Common myeloid progenitor, CD34-positive (primary cell): ENCODE measurements around the gene KNCN.
A peak's percentile ranks its signal among the peaks of the same experiment; 100 is the strongest.

Source experiments
- CTCF ChIA-PET: fragments of 350-600 bp; sonication (Branson Sonifier 250); formaldehyde crosslinking; loops from one replicate; lab custom pipeline; 2021; ENCODE audit warnings: antibody characterized with exemption; lab: Charles Lee
- POLR2A ChIA-PET: fragments of 350-600 bp; sonication (Branson Sonifier 250); formaldehyde crosslinking; loops from one replicate; lab custom pipeline; 2021; ENCODE audit warnings: antibody characterized with exemption; lab: Charles Lee
- DNase-seq, 3 donors: peaks; one replicate each; pipeline versions ENCODE4 v3.0.0 to v3.0.0-alpha.2; 2013
- H3K27ac ChIP-seq, 2 experiments: 1 replicate in 1 of 2; 2 replicates in 1 of 2; pipeline ENCODE4 v1.7.0; 2013; ENCODE audit warnings: inconsistent platforms in 2 of 2, low read length in 2 of 2, mild to moderate bottlenecking in 2 of 2, low read depth in 1 of 2, moderate library complexity in 1 of 2; ENCODE audit not compliant: severe bottlenecking in 2 of 2, insufficient read depth in 1 of 2, poor library complexity in 1 of 2
- H3K27me3 ChIP-seq, 5 experiments: replicated peaks in 2 of 5; 1 replicate in 3 of 5; 2 replicates in 2 of 5; pipeline versions ENCODE4 v1.6.1 to v1.7.0; 2013; ENCODE audit warnings: low read length in 4 of 5, mild to moderate bottlenecking in 2 of 5, moderate library complexity in 2 of 5, inconsistent platforms in 1 of 5; ENCODE audit not compliant: insufficient read depth in 5 of 5, control insufficient read depth in 4 of 5
- H3K36me3 ChIP-seq, 4 experiments: 1 replicate in 2 of 4; 2 replicates in 2 of 4; pipeline versions ENCODE4 v1.6.1 to v1.7.0; 2013; ENCODE audit warnings: low read length in 3 of 4, control low read depth in 1 of 4, mild to moderate bottlenecking in 1 of 4; ENCODE audit not compliant: control insufficient read depth in 4 of 4, insufficient read depth in 4 of 4
- H3K4me1 ChIP-seq, 4 experiments: 1 replicate in 3 of 4; 2 replicates in 1 of 4; pipeline versions ENCODE4 v1.6.1 to v1.7.1; 2013; ENCODE audit warnings: low read length in 3 of 4, mild to moderate bottlenecking in 3 of 4, control low read depth in 1 of 4, inconsistent platforms in 1 of 4, moderate library complexity in 1 of 4; ENCODE audit not compliant: control insufficient read depth in 4 of 4, insufficient read depth in 4 of 4; ENCODE audit errors: control extremely low read depth in 1 of 4
- H3K4me3 ChIP-seq, 7 experiments: 1 replicate in 4 of 7; 2 replicates in 3 of 7; pipeline versions ENCODE4 v1.5.1 to v1.7.0; 2013; ENCODE audit warnings: mild to moderate bottlenecking in 7 of 7, low read length in 6 of 7, moderate library complexity in 6 of 7, inconsistent platforms in 2 of 7, low read depth in 2 of 7, control low read depth in 1 of 7; ENCODE audit not compliant: insufficient read depth in 4 of 7, control insufficient read depth in 1 of 7; ENCODE audit errors: extremely low read depth in 1 of 7
- H3K9me3 ChIP-seq, 5 experiments: 1 replicate in 4 of 5; 2 replicates in 1 of 5; pipeline versions ENCODE4 v1.6.1 to v1.7.1; 2013; ENCODE audit warnings: low read length in 4 of 5, mild to moderate bottlenecking in 2 of 5, inconsistent platforms in 1 of 5, low read depth in 1 of 5, moderate library complexity in 1 of 5; ENCODE audit not compliant: control insufficient read depth in 4 of 5, insufficient read depth in 2 of 5; ENCODE audit errors: control extremely low read depth in 1 of 5
- WGBS: methylation state at CpG from one replicate; pipeline ENCODE4 v1.1.5; 2013; ENCODE audit not compliant: insufficient coverage; 5-methylcytosine and 5-hydroxymethylcytosine counted together

The KNCN gene

GRCh38 chr1:46558966-46559365, 7.5 kb upstream of the KNCN start:
- WGBS, result 98% methylated on average over 8 of the region's 8 CpGs
- ChIA-PET CTCF (interaction anchor here (0.6 to 1.6 kb wide), 3 partner anchors 11 to 30 kb away, joined by 3 to 4 read pairs (median 3); no protein-coding TSS in a partner anchor), POLR2A (no interaction called here)
- Histone ChIP-seq H3K27ac (no peak overlapping the region), H3K36me3 (peaks cover 2 to 46% (median 22%) of the 10 kb centered on the region in 4 experiments), H3K9me3 (no peaks in the 10 kb centered on the region), H3K27me3 (no peaks in the 10 kb centered on the region), H3K4me3 (no peak overlapping the region), H3K4me1 (peaks cover 0 to 8% (median 0%) of the 10 kb centered on the region in 4 experiments)
- no peak for DNase-seq

GRCh38 chr1:46558141-46558963, 6.9 kb upstream of the KNCN start:
- Histone ChIP-seq H3K27ac (no peak overlapping the region), H3K27me3 (no peaks in the 10 kb centered on the region), H3K4me1 (peaks cover 0 to 8% (median 0%) of the 10 kb centered on the region in 4 experiments), H3K9me3 (no peaks in the 10 kb centered on the region), H3K36me3 (peaks cover 2 to 46% (median 22%) of the 10 kb centered on the region in 4 experiments), H3K4me3 (no peak overlapping the region)
- DNase-seq, result no peak
- ChIA-PET CTCF (interaction anchor here (1.6 kb wide), 1 partner anchor 23 kb away, joined by 3 read pairs; no protein-coding TSS in a partner anchor), POLR2A (no interaction called here)
- WGBS, result 93% methylated on average over 20 of the region's 20 CpGs

- WGBS, result 55% methylated on average over 2 of the region's 5 CpGs
- Histone ChIP-seq H3K9me3 (no peaks in the 10 kb centered on the region), H3K36me3 (peaks cover 2 to 37% (median 22%) of the 10 kb centered on the region in 4 experiments), H3K27ac (no peak overlapping the region), H3K4me1 (peaks cover 0 to 8% (median 0%) of the 10 kb centered on the region in 4 experiments), H3K27me3 (no peaks in the 10 kb centered on the region), H3K4me3 (no peak overlapping the region)
- ChIA-PET POLR2A (no interaction called here), CTCF (interaction anchor here (1.6 kb wide), 1 partner anchor 24 kb away, joined by 3 read pairs; no protein-coding TSS in a partner anchor)
- DNase-seq, result no peak
These were observed 6.0 kb upstream of the KNCN start for GRCh38 chr1:46557403-46557802.

GRCh38 chr1:46556822-46557221, 5.4 kb upstream of the KNCN start:
- WGBS, result 38% methylated on average over 1 of the region's 3 CpGs
- Histone ChIP-seq H3K9me3 (no peaks in the 10 kb centered on the region), H3K4me1 (peaks cover 0 to 8% (median 0%) of the 10 kb centered on the region in 4 experiments), H3K27me3 (no peaks in the 10 kb centered on the region), H3K4me3 (no peak overlapping the region), H3K36me3 (peaks cover 2 to 35% (median 21%) of the 10 kb centered on the region in 4 experiments), H3K27ac (no peak overlapping the region)
- peak in 2 of 3 donors; percentile 20 to 38 for DNase-seq
- ChIA-PET CTCF (no interaction called here), POLR2A (no interaction called here)

GRCh38 chr1:46555826-46556619, 4.6 kb upstream of the KNCN start:
- Histone ChIP-seq H3K36me3 (peaks cover 2 to 27% (median 17%) of the 10 kb centered on the region in 4 experiments), H3K4me1 (peaks cover 0 to 8% (median 0%) of the 10 kb centered on the region in 4 experiments), H3K9me3 (no peaks in the 10 kb centered on the region), H3K27ac (no peak overlapping the region), H3K27me3 (peaks cover 0 to 7% (median 3%) of the 10 kb centered on the region in 5 experiments), H3K4me3 (no peak overlapping the region)
- ChIA-PET CTCF (interaction anchor here (0.7 kb wide), 1 partner anchor 67 kb away, joined by 3 read pairs; no protein-coding TSS in a partner anchor), POLR2A (no interaction called here)
- DNase-seq, result no peak
- 100% methylated on average over 4 of the region's 7 CpGs for WGBS

- 98% methylated on average over 11 of the region's 12 CpGs for WGBS
- H3K27ac ChIP-seq, result no peak overlapping the region
- no peak for DNase-seq
- peaks cover 0 to 18% (median 3%) of the 10 kb centered on the region in 5 experiments for H3K27me3 ChIP-seq
- peaks cover 0 to 17% (median 8%) of the 10 kb centered on the region in 4 experiments for H3K36me3 ChIP-seq
- ChIA-PET CTCF (interaction anchor here (0.7 to 1.4 kb wide), 2 partner anchors 8 to 68 kb away, joined by 3 read pairs; no protein-coding TSS in a partner anchor), POLR2A (no interaction called here)
- peaks cover 0 to 8% (median under 1%) of the 10 kb centered on the region in 4 experiments for H3K4me1 ChIP-seq
- no peak overlapping the region for H3K4me3 ChIP-seq
- H3K9me3 ChIP-seq, result no peaks in the 10 kb centered on the region
These were observed 3.3 kb upstream of the KNCN start for GRCh38 chr1:46554597-46555381.
